WTC11 (cell line): ENCODE data around the gene ARL4A. TPM values are rescaled to one million over a fixed set of nuclear protein-coding genes. Genes with fewer than 3 reads are reported as not detected.

ENCODE experiments used
- ATAC-seq: fragments of 200-7000 bp; cut with Tn5 transposase; 2 replicates; pipeline ENCODE4 v1.10.0; 2021; ENCODE audit warnings: mild to moderate bottlenecking, moderate library complexity
- CTCF ChIA-PET: fragments of 300-600 bp; sonication (Branson Sonifier 250); formaldehyde crosslinking; loops from one replicate; lab custom pipeline; 2021; ENCODE audit warnings: antibody characterized with exemption; lab: Charles Lee
- POLR2A ChIA-PET: fragments of 350-600 bp; sonication (Branson Sonifier 250); formaldehyde crosslinking; loops from one replicate; lab custom pipeline; 2021; ENCODE audit warnings: antibody characterized with exemption; lab: Charles Lee
- DNase-seq: peaks from one replicate; pipeline ENCODE4 v3.0.0; 2021; ENCODE audit warnings: low spot score
- H3K27ac Mint-ChIP-seq: 2 replicates; pipeline ENCODE4 v1.8.0; 2021; ENCODE audit warnings: mixed read lengths
- H3K27me3 Mint-ChIP-seq: 2 replicates; pipeline ENCODE4 v1.8.0; 2021; ENCODE audit warnings: low read depth, mild to moderate bottlenecking, moderate library complexity, mixed read lengths
- H3K36me3 Mint-ChIP-seq: 2 replicates; pipeline ENCODE4 v1.8.0; 2021; ENCODE audit warnings: mixed read lengths
- H3K4me1 Mint-ChIP-seq: 2 replicates; pipeline ENCODE4 v1.8.0; 2022; ENCODE audit warnings: mixed read lengths
- H3K4me3 Mint-ChIP-seq: 2 replicates; pipeline ENCODE4 v1.8.0; 2021; ENCODE audit warnings: mild to moderate bottlenecking, moderate library complexity, mixed read lengths
- H3K9me3 Mint-ChIP-seq: 2 replicates; pipeline ENCODE4 v1.8.0; 2021; ENCODE audit warnings: mixed read lengths
- ATF1 ChIP-seq: sonication (generic); formaldehyde crosslinking; IDR thresholded peaks from 2 replicates; pipeline ENCODE4 v1.8.1; 2023; ENCODE audit warnings: mild to moderate bottlenecking, moderate library complexity, missing genetic modification reagents
- E2F5 ChIP-seq: sonication (generic); formaldehyde crosslinking; IDR thresholded peaks from 2 replicates; pipeline ENCODE4 v1.8.1; 2022; ENCODE audit warnings: mild to moderate bottlenecking, moderate library complexity, missing genetic modification reagents
- ELF4 ChIP-seq: sonication (generic); formaldehyde crosslinking; IDR thresholded peaks from 2 replicates; pipeline ENCODE4 v1.8.1; 2022; ENCODE audit warnings: low read depth, mild to moderate bottlenecking, moderate library complexity, missing genetic modification reagents
- ESRRA ChIP-seq: sonication (generic); formaldehyde crosslinking; IDR thresholded peaks from 2 replicates; pipeline ENCODE4 v1.8.1; 2022; ENCODE audit warnings: mild to moderate bottlenecking, missing genetic modification reagents, borderline replicate concordance
- FOXP1 ChIP-seq: sonication (generic); formaldehyde crosslinking; IDR thresholded peaks from 2 replicates; pipeline ENCODE4 v1.8.0; 2022; ENCODE audit warnings: missing genetic modification reagents, mild to moderate bottlenecking, moderate library complexity, borderline replicate concordance
- GTF2I ChIP-seq: fragments of 250-450 bp; sonication (Bioruptor Pico); conservative IDR thresholded peaks from 2 replicates; pipeline ENCODE4 v1.4.0; 2021; ENCODE audit warnings: mild to moderate bottlenecking
- HMGA2 ChIP-seq: fragments of 250-450 bp; sonication (Bioruptor Pico); IDR thresholded peaks from 2 replicates; pipeline ENCODE4 v1.4.0; 2021; ENCODE audit warnings: mild to moderate bottlenecking, moderate library complexity
- IRF2 ChIP-seq: sonication (generic); formaldehyde crosslinking; IDR thresholded peaks from 2 replicates; pipeline ENCODE4 v1.8.0; 2022; ENCODE audit warnings: low read depth, missing genetic modification reagents, borderline replicate concordance
- NFATC4 ChIP-seq: fragments of 250-450 bp; sonication (Bioruptor Pico); IDR thresholded peaks from 2 replicates; pipeline ENCODE4 v1.9.0; 2021; ENCODE audit warnings: mild to moderate bottlenecking
- NFE2L1 ChIP-seq: sonication (generic); formaldehyde crosslinking; IDR thresholded peaks from 2 replicates; pipeline ENCODE4 v1.8.1; 2023; ENCODE audit warnings: missing genetic modification reagents
- NFYB ChIP-seq: sonication (generic); formaldehyde crosslinking; conservative IDR thresholded peaks from 2 replicates; pipeline ENCODE4 v1.8.0; 2022; ENCODE audit warnings: low read depth, missing genetic modification reagents
- NR2C2 ChIP-seq: sonication (generic); formaldehyde crosslinking; IDR thresholded peaks from 2 replicates; pipeline ENCODE4 v1.8.0; 2022; ENCODE audit warnings: mild to moderate bottlenecking, missing genetic modification reagents
- NR3C1 ChIP-seq: sonication (generic); formaldehyde crosslinking; conservative IDR thresholded peaks from 2 replicates; pipeline ENCODE4 v1.8.1; 2023; ENCODE audit warnings: low read depth, mild to moderate bottlenecking, missing genetic modification reagents
- SOX15 ChIP-seq: fragments of 250-450 bp; sonication (Bioruptor Pico); IDR thresholded peaks from 2 replicates; pipeline ENCODE4 v1.9.0; 2021; ENCODE audit warnings: mild to moderate bottlenecking
- TEAD4 ChIP-seq: sonication (generic); formaldehyde crosslinking; IDR thresholded peaks from 2 replicates; pipeline ENCODE4 v1.8.0; 2022; ENCODE audit warnings: mild to moderate bottlenecking, missing genetic modification reagents
- TP53 ChIP-seq: sonication (generic); formaldehyde crosslinking; IDR thresholded peaks from 2 replicates; pipeline ENCODE4 v1.8.1; 2023; ENCODE audit warnings: mild to moderate bottlenecking, missing genetic modification reagents
- ZNF121 ChIP-seq: sonication (generic); formaldehyde crosslinking; IDR thresholded peaks from 2 replicates; pipeline ENCODE4 v1.8.0; 2023; ENCODE audit warnings: missing genetic modification reagents
- ZNF416 ChIP-seq: fragments of 250-450 bp; sonication (Bioruptor Pico); IDR thresholded peaks from 2 replicates; pipeline ENCODE4 v1.9.0; 2021; ENCODE audit warnings: mild to moderate bottlenecking, inconsistent platforms
- total RNA-seq: library from RNA; stranded (reverse); gene quantifications from 3 replicates; pipeline ENCODE4 v1.2.3, GENCODE V29; 2021
- TF ChIP-seq, protein P1 (sequence below): sonication (generic); formaldehyde crosslinking; IDR thresholded peaks from 2 replicates; pipeline ENCODE4 v1.8.1; 2022; ENCODE audit warnings: mild to moderate bottlenecking, missing genetic modification reagents, moderate library complexity, borderline replicate concordance
- TF ChIP-seq, protein P2 (sequence below): sonication (generic); formaldehyde crosslinking; IDR thresholded peaks from 2 replicates; pipeline ENCODE4 v1.8.0; 2023; ENCODE audit warnings: missing genetic modification reagents, mild to moderate bottlenecking, borderline replicate concordance
- TF ChIP-seq, protein P3 (sequence below): sonication (generic); formaldehyde crosslinking; conservative IDR thresholded peaks from 2 replicates; pipeline ENCODE4 v1.8.1; 2022; ENCODE audit warnings: mild to moderate bottlenecking, missing genetic modification reagents
- TF ChIP-seq, protein P4 (sequence below): fragments of 250-450 bp; sonication (Bioruptor Pico); IDR thresholded peaks from 2 replicates; pipeline ENCODE4 v1.8.0; 2021; ENCODE audit warnings: mild to moderate bottlenecking
- TF ChIP-seq, protein P5 (sequence below): sonication (generic); formaldehyde crosslinking; IDR thresholded peaks from 2 replicates; pipeline ENCODE4 v1.8.0; 2022; ENCODE audit warnings: missing genetic modification reagents

ARL4A gene
- total RNA-seq, 1 experiment from 2014 or later: 25.4 TPM

DNA sequence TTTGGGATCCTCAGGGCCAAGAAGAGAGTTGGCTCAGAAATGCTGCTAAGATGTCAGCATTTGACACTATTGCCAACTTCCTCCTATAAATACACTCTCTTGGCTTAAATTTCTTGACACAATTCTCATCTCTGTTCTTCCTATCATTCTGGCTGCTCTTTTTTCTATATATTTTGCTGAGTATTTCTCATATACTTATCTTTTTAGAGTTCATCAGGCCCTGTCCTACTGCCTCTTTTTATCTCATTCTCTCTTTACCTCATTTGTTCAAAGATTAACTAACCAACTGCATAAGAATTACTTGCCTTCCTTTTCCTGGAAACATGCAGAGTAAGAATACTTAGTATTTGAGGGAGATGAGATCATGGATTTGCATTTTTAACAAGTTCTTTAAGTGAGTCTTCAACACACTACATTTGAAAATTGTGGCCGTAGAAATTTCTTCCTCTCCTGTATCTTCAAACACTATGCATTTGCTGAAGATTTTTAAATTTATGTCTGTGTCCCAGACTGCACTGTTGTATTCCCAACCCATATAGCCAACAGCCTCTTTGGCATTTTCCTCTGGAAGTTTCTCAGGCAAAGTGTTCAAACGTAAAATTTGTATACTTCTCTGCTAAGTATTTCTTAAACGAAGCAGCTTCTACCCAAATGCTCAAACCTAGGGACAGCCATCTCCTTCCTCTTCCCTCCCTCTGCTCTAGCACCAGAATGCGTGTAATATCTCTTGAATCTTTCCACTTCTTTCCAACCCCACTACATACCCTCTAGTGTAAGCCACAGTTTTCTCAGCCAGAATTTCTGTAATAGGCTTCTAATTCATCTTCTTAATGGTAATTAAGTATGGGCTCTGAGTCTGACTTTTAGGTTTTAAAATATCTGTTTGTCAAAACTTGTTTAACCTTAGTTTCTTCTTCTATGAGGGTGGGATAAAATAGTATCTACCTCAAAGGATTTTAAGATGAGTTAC, 35.5 kb downstream of the ARL4A start (continued):
- TF ChIP-seq, protein P1, sequence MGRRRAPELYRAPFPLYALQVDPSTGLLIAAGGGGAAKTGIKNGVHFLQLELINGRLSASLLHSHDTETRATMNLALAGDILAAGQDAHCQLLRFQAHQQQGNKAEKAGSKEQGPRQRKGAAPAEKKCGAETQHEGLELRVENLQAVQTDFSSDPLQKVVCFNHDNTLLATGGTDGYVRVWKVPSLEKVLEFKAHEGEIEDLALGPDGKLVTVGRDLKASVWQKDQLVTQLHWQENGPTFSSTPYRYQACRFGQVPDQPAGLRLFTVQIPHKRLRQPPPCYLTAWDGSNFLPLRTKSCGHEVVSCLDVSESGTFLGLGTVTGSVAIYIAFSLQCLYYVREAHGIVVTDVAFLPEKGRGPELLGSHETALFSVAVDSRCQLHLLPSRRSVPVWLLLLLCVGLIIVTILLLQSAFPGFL (CRISPR knock-in tag): no peak
- TF ChIP-seq SOX15 (CRISPR knock-in tag): no peak
- no peak for TF ChIP-seq NFYB (CRISPR knock-in tag)
- TF ChIP-seq NR3C1 (CRISPR knock-in tag): no peak
- no peak for TF ChIP-seq IRF2 (CRISPR knock-in tag)
- no peak for TF ChIP-seq ELF4 (CRISPR knock-in tag)
- no peak for TF ChIP-seq E2F5 (CRISPR knock-in tag)
- no peak for TF ChIP-seq TP53 (CRISPR knock-in tag)
- no peak for TF ChIP-seq ZNF121
- no peak for TF ChIP-seq NR2C2
- TF ChIP-seq NFE2L1 (CRISPR knock-in tag): no peak

DNA sequence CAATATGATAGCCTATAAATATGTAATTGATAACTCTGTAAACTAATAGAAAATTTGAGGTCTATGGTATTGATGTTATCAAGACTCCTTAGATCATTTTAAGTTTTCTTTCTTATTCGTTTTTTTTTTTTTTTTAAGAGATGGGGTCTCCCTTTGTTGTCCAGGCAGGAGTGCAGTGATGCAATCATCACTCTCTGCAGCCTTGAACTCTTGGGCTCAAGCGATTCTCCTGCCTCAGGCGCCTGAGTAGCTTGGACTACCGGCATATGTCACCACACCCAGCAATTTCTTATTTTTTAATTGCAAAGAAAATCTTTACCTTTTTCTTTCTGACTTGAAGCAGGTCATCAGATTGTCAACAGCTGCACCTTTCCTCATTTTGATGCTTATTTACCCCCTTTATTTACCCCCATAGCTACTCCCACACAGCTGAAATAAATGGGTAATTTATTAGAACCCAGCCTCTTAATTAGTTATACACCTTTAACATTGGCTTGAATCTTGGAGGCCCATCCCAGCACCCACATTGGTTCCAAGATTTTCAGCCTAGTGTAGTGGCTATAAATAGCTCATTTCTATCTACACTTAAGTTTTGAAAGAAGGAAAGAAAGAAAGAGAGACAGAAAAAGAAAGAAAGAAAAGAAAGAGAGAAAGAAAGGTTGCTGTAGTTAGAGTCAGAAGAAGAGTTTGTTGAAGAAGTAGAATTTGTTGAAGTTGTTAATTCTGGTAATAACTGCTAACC, 38.3 kb downstream of the ARL4A start:
- Mint-ChIP-seq H3K4me3 (no peak overlapping the region), H3K9me3 (no peaks in the 10 kb centered on the region), H3K4me1 (peaks cover 60% of the 10 kb centered on the region), H3K27ac (no peak overlapping the region), H3K27me3 (no peaks in the 10 kb centered on the region; the same call in 1 of the 2 replicates), H3K36me3 (peaks cover 3% of the 10 kb centered on the region; the same call in 1 of the 2 replicates)
- POLR2A ChIA-PET: no interaction called here
- CTCF ChIA-PET: interaction anchor here (1.0 kb wide), 2 partner anchors 10 to 39 kb away, joined by 3 read pairs; no protein-coding TSS in a partner anchor
- ATAC-seq (no peak), DNase-seq (no peak)
- TF ChIP-seq IRF2 (CRISPR knock-in tag) (no peak), GTF2I (CRISPR knock-in tag) (no peak), FOXP1 (no peak), ZNF416 (CRISPR knock-in tag) (no peak), ATF1 (CRISPR knock-in tag) (no peak), NR2C2 (no peak), ESRRA (CRISPR knock-in tag) (no peak), HMGA2 (CRISPR knock-in tag) (no peak), TEAD4 (no peak), NFATC4 (CRISPR knock-in tag) (no peak)
- TF ChIP-seq, protein P2, sequence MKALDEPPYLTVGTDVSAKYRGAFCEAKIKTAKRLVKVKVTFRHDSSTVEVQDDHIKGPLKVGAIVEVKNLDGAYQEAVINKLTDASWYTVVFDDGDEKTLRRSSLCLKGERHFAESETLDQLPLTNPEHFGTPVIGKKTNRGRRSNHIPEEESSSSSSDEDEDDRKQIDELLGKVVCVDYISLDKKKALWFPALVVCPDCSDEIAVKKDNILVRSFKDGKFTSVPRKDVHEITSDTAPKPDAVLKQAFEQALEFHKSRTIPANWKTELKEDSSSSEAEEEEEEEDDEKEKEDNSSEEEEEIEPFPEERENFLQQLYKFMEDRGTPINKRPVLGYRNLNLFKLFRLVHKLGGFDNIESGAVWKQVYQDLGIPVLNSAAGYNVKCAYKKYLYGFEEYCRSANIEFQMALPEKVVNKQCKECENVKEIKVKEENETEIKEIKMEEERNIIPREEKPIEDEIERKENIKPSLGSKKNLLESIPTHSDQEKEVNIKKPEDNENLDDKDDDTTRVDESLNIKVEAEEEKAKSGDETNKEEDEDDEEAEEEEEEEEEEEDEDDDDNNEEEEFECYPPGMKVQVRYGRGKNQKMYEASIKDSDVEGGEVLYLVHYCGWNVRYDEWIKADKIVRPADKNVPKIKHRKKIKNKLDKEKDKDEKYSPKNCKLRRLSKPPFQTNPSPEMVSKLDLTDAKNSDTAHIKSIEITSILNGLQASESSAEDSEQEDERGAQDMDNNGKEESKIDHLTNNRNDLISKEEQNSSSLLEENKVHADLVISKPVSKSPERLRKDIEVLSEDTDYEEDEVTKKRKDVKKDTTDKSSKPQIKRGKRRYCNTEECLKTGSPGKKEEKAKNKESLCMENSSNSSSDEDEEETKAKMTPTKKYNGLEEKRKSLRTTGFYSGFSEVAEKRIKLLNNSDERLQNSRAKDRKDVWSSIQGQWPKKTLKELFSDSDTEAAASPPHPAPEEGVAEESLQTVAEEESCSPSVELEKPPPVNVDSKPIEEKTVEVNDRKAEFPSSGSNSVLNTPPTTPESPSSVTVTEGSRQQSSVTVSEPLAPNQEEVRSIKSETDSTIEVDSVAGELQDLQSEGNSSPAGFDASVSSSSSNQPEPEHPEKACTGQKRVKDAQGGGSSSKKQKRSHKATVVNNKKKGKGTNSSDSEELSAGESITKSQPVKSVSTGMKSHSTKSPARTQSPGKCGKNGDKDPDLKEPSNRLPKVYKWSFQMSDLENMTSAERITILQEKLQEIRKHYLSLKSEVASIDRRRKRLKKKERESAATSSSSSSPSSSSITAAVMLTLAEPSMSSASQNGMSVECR: no peak
- TF ChIP-seq, protein P3, sequence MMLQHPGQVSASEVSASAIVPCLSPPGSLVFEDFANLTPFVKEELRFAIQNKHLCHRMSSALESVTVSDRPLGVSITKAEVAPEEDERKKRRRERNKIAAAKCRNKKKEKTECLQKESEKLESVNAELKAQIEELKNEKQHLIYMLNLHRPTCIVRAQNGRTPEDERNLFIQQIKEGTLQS (CRISPR knock-in tag): no peak
- TF ChIP-seq, protein P4, sequence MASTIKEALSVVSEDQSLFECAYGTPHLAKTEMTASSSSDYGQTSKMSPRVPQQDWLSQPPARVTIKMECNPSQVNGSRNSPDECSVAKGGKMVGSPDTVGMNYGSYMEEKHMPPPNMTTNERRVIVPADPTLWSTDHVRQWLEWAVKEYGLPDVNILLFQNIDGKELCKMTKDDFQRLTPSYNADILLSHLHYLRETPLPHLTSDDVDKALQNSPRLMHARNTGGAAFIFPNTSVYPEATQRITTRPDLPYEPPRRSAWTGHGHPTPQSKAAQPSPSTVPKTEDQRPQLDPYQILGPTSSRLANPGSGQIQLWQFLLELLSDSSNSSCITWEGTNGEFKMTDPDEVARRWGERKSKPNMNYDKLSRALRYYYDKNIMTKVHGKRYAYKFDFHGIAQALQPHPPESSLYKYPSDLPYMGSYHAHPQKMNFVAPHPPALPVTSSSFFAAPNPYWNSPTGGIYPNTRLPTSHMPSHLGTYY: no peak
- TF ChIP-seq, protein P5, sequence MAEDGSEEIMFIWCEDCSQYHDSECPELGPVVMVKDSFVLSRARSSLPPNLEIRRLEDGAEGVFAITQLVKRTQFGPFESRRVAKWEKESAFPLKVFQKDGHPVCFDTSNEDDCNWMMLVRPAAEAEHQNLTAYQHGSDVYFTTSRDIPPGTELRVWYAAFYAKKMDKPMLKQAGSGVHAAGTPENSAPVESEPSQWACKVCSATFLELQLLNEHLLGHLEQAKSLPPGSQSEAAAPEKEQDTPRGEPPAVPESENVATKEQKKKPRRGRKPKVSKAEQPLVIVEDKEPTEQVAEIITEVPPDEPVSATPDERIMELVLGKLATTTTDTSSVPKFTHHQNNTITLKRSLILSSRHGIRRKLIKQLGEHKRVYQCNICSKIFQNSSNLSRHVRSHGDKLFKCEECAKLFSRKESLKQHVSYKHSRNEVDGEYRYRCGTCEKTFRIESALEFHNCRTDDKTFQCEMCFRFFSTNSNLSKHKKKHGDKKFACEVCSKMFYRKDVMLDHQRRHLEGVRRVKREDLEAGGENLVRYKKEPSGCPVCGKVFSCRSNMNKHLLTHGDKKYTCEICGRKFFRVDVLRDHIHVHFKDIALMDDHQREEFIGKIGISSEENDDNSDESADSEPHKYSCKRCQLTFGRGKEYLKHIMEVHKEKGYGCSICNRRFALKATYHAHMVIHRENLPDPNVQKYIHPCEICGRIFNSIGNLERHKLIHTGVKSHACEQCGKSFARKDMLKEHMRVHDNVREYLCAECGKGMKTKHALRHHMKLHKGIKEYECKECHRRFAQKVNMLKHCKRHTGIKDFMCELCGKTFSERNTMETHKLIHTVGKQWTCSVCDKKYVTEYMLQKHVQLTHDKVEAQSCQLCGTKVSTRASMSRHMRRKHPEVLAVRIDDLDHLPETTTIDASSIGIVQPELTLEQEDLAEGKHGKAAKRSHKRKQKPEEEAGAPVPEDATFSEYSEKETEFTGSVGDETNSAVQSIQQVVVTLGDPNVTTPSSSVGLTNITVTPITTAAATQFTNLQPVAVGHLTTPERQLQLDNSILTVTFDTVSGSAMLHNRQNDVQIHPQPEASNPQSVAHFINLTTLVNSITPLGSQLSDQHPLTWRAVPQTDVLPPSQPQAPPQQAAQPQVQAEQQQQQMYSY: no peak
